Body of pancreas (tissue), 4 donors: ENCODE measurements around the gene TRMT61A.

ENCODE experiments used
- CTCF ChIP-seq, 7 experiments: fragments of 450-650 bp in 4 of 7; fragments of 200-600 bp in 3 of 7; sonication (generic) in 3 of 7; IDR thresholded peaks; one replicate each; pipeline ENCODE4 v1.5.1; 2016 to 2019; ENCODE audit warnings: antibody characterized with exemption in 7 of 7
- POLR2A ChIP-seq, 3 donors: fragments of 450-650 bp; IDR thresholded peaks; one replicate each; pipeline ENCODE4 v1.6.1; 2016; ENCODE audit warnings: antibody characterized with exemption in 3 of 3, mild to moderate bottlenecking in 2 of 3

DNA sequence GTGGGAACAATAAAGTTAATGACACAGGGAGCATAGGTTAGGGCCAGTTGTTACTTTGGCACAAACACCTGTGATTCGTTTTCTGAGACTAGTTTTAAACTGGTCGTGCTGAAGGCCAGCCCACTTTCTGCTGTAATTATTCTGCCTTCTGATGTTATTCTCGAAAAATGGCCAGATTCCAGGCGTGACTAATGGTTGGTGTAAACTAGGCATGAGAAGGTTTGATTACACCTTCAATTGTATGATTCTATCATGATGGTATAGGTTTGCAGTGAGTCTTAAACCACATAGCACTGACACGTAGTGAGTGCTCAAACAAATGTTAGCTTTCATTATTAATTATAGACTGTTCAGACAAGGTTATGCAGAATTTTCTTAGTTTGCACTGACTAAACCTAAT is 45.4 kb upstream of the TRMT61A start:
- no peak for TF ChIP-seq CTCF (IDR thresholded peaks at IDR 0.05)
- no peak for TF ChIP-seq POLR2A (IDR thresholded peaks at IDR 0.05)
